Testis (tissue), 3 donors: ENCODE data around the gene POLR2B. TPM values are rescaled to one million over a fixed set of nuclear protein-coding genes. Genes with fewer than 3 reads are reported as not detected.

Experiments used
- DNase-seq: peaks from one replicate; pipeline ENCODE4 v3.0.0-alpha.2; 2019
- H3K27ac ChIP-seq, 2 donors: fragments of 200-600 bp; sonication (generic); one replicate each; pipeline ENCODE4 v1.5.1; 2019
- H3K27me3 ChIP-seq: fragments of 200-600 bp; sonication (generic); one replicate; pipeline ENCODE4 v1.5.1; 2019
- H3K36me3 ChIP-seq: fragments of 200-600 bp; sonication (generic); one replicate; pipeline ENCODE4 v1.5.1; 2017; ENCODE audit warnings: low read depth; ENCODE audit errors: missing control alignments
- H3K4me1 ChIP-seq: fragments of 200-600 bp; sonication (generic); one replicate; pipeline ENCODE4 v1.5.1; 2019
- H3K4me3 ChIP-seq, 2 donors: fragments of 200-600 bp; sonication (generic); one replicate each; pipeline ENCODE4 v1.5.1; 2017 to 2019
- H3K9me3 ChIP-seq: fragments of 200-600 bp; sonication (generic); one replicate; pipeline ENCODE4 v1.5.1; 2017
- CTCF ChIP-seq, 3 experiments: fragments of 450-650 bp in 2 of 3; fragments of 200-600 bp in 1 of 3; sonication (generic) in 1 of 3; IDR thresholded peaks; one replicate each; pipeline ENCODE4 v1.5.1; 2016 to 2019; ENCODE audit warnings: antibody characterized with exemption in 3 of 3, mild to moderate bottlenecking in 2 of 3, moderate library complexity in 1 of 3
- POLR2A ChIP-seq: fragments of 450-650 bp; IDR thresholded peaks from one replicate; pipeline ENCODE4 v1.6.1; 2017; ENCODE audit warnings: antibody characterized with exemption, mild to moderate bottlenecking, moderate library complexity
- WGBS, 2 donors: methylation state at CpG; one replicate each; pipeline ENCODE4 v1.1.5; 2018; 5-methylcytosine and 5-hydroxymethylcytosine counted together
- intact Hi-C: fragments of 100-400 bp; cut with DNase I; formaldehyde crosslinking; loops from one replicate; pipeline ENCODE4 v1.15.1; 2023; ENCODE audit warnings: low total_unique reads
- polyA plus RNA-seq: library from polyadenylated mRNA; stranded (reverse); fragments of 350-450 nt; fragmentation: Illumina TruSeq; extraction: RNeasy Lipid Tissue Mini Kit (QIAGEN cat#74804); gene quantifications from one replicate; pipeline ENCODE4 v1.2.3, GENCODE V29; 2014; ENCODE audit warnings: low read depth, low replicate concordance; ENCODE audit not compliant: insufficient read depth
- total RNA-seq, 2 donors: library from RNA; depleted of rRNA; stranded (reverse); fragments of >200 nt; gene quantifications; one replicate each; pipeline ENCODE4 v1.2.3, GENCODE V29; 2016

Gene POLR2B
- total and polyA plus RNA-seq, 3 donors from 2014 or later = 81.8 to 104 (median 81.8) TPM

DNA sequence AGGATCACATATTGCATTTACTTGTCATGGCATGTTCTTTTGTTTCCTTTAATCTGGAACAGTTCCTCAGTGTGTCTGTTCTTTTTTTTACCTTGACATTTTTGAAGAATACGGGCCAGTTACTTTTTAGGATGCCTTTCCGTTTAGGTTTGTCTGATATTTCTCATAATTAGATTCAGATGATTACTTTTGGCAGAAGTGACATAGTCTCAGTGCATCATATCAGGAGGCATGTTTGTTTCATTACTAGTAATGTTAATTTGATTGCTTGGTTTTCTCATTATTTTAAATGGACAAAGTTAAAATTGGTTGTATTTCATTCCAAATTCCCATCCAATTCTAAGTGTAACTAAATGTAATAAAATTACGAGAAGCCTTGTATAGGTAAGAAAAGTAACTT, 8.3 kb downstream of the POLR2B start:
- TF ChIP-seq CTCF (IDR thresholded peaks at IDR 0.05) (no peak), POLR2A (no peak)
- H3K4me1 ChIP-seq = no peaks in the 10 kb centered on the region
- 80 to 90% methylated on average over 3 of the region's 3 CpGs for WGBS, 2 donors
- DNase-seq = no peak
- no peaks in the 10 kb centered on the region for H3K27me3 ChIP-seq
- H3K4me3 ChIP-seq = no peak overlapping the region
- no peaks in the 10 kb centered on the region for H3K36me3 ChIP-seq
- no peaks in the 10 kb centered on the region for H3K9me3 ChIP-seq
- intact Hi-C loops = no loop called here
- H3K27ac ChIP-seq = no peak overlapping the region

GRCh38 chr4:56990109-56990905, 11.6 kb downstream of the POLR2B start:
- Histone ChIP-seq H3K36me3 (no peaks in the 10 kb centered on the region), H3K9me3 (no peaks in the 10 kb centered on the region), H3K27me3 (no peaks in the 10 kb centered on the region), H3K4me3 (no peak overlapping the region), H3K4me1 (no peaks in the 10 kb centered on the region), H3K27ac (no peak overlapping the region)
- TF ChIP-seq POLR2A (no peak), CTCF (IDR thresholded peaks at IDR 0.05) (no peak)
- DNase-seq = no peak
- 88 to 89% methylated on average over 6 of the region's 6 CpGs for WGBS, 2 donors
- intact Hi-C loops = no loop called here

DNA sequence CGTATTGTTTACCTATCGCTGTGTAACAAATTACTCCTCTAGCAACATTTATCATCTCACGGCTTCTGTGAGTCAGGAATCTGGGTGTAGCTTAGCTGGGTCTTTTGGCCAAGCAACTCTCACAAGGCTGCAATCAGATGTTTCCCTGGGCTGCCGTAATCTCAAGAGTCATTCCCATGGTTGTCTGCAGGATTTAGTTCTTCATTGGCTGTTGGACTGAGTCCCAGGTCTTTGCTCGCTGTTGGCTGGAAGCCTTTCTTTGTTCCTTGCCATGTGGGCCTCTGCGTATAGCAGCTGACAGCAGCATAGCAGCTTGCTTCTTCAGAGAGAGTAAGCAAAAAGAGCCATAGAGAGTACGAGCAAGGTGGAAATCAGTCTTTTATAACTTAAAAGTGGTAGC, 16.8 kb downstream of the POLR2B start:
- no peak for TF ChIP-seq CTCF (IDR thresholded peaks at IDR 0.05)
- no peak for TF ChIP-seq POLR2A
- no peak overlapping the region for H3K4me3 ChIP-seq
- no peaks in the 10 kb centered on the region for H3K36me3 ChIP-seq
- no peaks in the 10 kb centered on the region for H3K9me3 ChIP-seq
- WGBS, 2 donors = 42 to 45% methylated on average over 7 of the region's 7 CpGs
- peaks cover 6% of the 10 kb centered on the region for H3K4me1 ChIP-seq
- H3K27me3 ChIP-seq = no peaks in the 10 kb centered on the region
- peak; percentile 89 for DNase-seq
- intact Hi-C loops = no loop called here
- H3K27ac ChIP-seq = peak overlapping the region; percentile 52 to 70

GRCh38 chr4:56999751-57000150, 21.1 kb downstream of the POLR2B start:
- WGBS, 2 donors = 88% methylated on average over 1 of the region's 1 CpG
- Histone ChIP-seq H3K4me3 (no peak overlapping the region), H3K9me3 (no peaks in the 10 kb centered on the region), H3K27me3 (no peaks in the 10 kb centered on the region), H3K4me1 (peaks cover 6% of the 10 kb centered on the region), H3K27ac (no peak overlapping the region), H3K36me3 (no peaks in the 10 kb centered on the region)
- no peak for DNase-seq
- no peak for TF ChIP-seq CTCF (IDR thresholded peaks at IDR 0.05)
- no peak for TF ChIP-seq POLR2A
- intact Hi-C loops = no loop called here

- H3K4me1 ChIP-seq = no peaks in the 10 kb centered on the region
- TF ChIP-seq CTCF (IDR thresholded peaks at IDR 0.05) (no peak), POLR2A (no peak)
- no peaks in the 10 kb centered on the region for H3K36me3 ChIP-seq
- H3K9me3 ChIP-seq = no peaks in the 10 kb centered on the region
- no peak overlapping the region for H3K27ac ChIP-seq
- WGBS, 2 donors = 64 to 81% methylated on average over 4 of the region's 4 CpGs
- intact Hi-C loops = no loop called here
- no peak overlapping the region for H3K4me3 ChIP-seq
- H3K27me3 ChIP-seq = no peaks in the 10 kb centered on the region
- DNase-seq = no peak
Measured at GRCh38 chr4:57013543-57014120, 34.9 kb downstream of the POLR2B start.
